Measurements from ENCODE around the gene LUZP1. TPM values are rescaled to one million over a fixed set of nuclear protein-coding genes. Genes with fewer than 3 reads are reported as not detected.

The LUZP1 gene
- total RNA-seq, 2 donors from 2014 or later, result 43.5 to 49.4 TPM

GRCh38 chr1:23148084-23148483 is 20.6 kb downstream of the LUZP1 start:
- no peaks in the 10 kb centered on the region for H3K4me1 ChIP-seq (ENCODE audit: control insufficient read depth, insufficient read depth, low read length)
- Mint-ChIP-seq H3K36me3 (ENCODE audit: low read depth) (peaks cover 8% of the 10 kb centered on the region), H3K9me3 (no peaks in the 10 kb centered on the region), H3K27me3 (ENCODE audit: insufficient read depth) (no peaks in the 10 kb centered on the region), H3K27ac (no peak overlapping the region), H3K4me3 (no peak overlapping the region), H3K4me1 (no peaks in the 10 kb centered on the region)
- no peaks in the 10 kb centered on the region for H3K9me3 ChIP-seq (ENCODE audit: control insufficient read depth, low read length)
- TF ChIP-seq CTCF (conservative IDR thresholded peaks at IDR 0.05), result no peak
- H3K4me3 ChIP-seq (ENCODE audit: low read length), result no peak overlapping the region
- H3K27me3 ChIP-seq (ENCODE audit: control insufficient read depth, insufficient read depth, low read length, poor library complexity, severe bottlenecking), result no peaks in the 10 kb centered on the region
- H3K27ac ChIP-seq (ENCODE audit: low read depth, low read length), result no peak overlapping the region
- 93 to 100% methylated on average over 3 to 4 of the region's 4 CpGs for WGBS, 2 experiments (ENCODE audit: insufficient coverage in 1 of 2, insufficient read length in 1 of 2)
- no peak for DNase-seq
- H3K36me3 ChIP-seq (ENCODE audit: control insufficient read depth, insufficient read depth, low read length), result peaks cover 20% of the 10 kb centered on the region
- H3K9ac ChIP-seq (ENCODE audit: extremely low read depth, low read length, poor library complexity, severe bottlenecking), result no peak overlapping the region

GRCh38 chr1:23140940-23141596 is 27.6 kb downstream of the LUZP1 start:
- H3K27ac Mint-ChIP-seq, result peak overlapping the region; percentile 36
- no peaks in the 10 kb centered on the region for H3K9me3 Mint-ChIP-seq
- Histone ChIP-seq H3K36me3 (ENCODE audit: control insufficient read depth, insufficient read depth, low read length) (peaks cover 23% of the 10 kb centered on the region), H3K9me3 (ENCODE audit: control insufficient read depth, low read length) (no peaks in the 10 kb centered on the region), H3K27ac (ENCODE audit: low read depth, low read length) (no peak overlapping the region), H3K4me3 (ENCODE audit: low read length) (no peak overlapping the region), H3K4me1 (ENCODE audit: control insufficient read depth, insufficient read depth, low read length) (no peaks in the 10 kb centered on the region), H3K9ac (ENCODE audit: extremely low read depth, low read length, poor library complexity, severe bottlenecking) (no peak overlapping the region), H3K27me3 (ENCODE audit: control insufficient read depth, insufficient read depth, low read length, poor library complexity, severe bottlenecking) (no peaks in the 10 kb centered on the region)
- H3K4me1 Mint-ChIP-seq, result no peaks in the 10 kb centered on the region
- H3K4me3 Mint-ChIP-seq, result no peak overlapping the region
- H3K36me3 Mint-ChIP-seq (ENCODE audit: low read depth), result peaks cover 10% of the 10 kb centered on the region
- WGBS, 2 experiments (ENCODE audit: insufficient coverage in 1 of 2, insufficient read length in 1 of 2), result 96 to 100% methylated on average over 3 to 6 of the region's 6 CpGs
- no peaks in the 10 kb centered on the region for H3K27me3 Mint-ChIP-seq (ENCODE audit: insufficient read depth)
- no peak for TF ChIP-seq CTCF (conservative IDR thresholded peaks at IDR 0.05)
- DNase-seq, result no peak

- Histone ChIP-seq H3K36me3 (ENCODE audit: control insufficient read depth, insufficient read depth, low read length) (peaks cover 20% of the 10 kb centered on the region), H3K9ac (ENCODE audit: extremely low read depth, low read length, poor library complexity, severe bottlenecking) (no peak overlapping the region), H3K4me3 (ENCODE audit: low read length) (no peak overlapping the region), H3K4me1 (ENCODE audit: control insufficient read depth, insufficient read depth, low read length) (no peaks in the 10 kb centered on the region), H3K27me3 (ENCODE audit: control insufficient read depth, insufficient read depth, low read length, poor library complexity, severe bottlenecking) (no peaks in the 10 kb centered on the region), H3K9me3 (ENCODE audit: control insufficient read depth, low read length) (no peaks in the 10 kb centered on the region), H3K27ac (ENCODE audit: low read depth, low read length) (no peak overlapping the region)
- WGBS, 2 experiments (ENCODE audit: insufficient coverage in 1 of 2, insufficient read length in 1 of 2), result 93 to 94% methylated on average over 2 of the region's 2 CpGs
- no peaks in the 10 kb centered on the region for H3K9me3 Mint-ChIP-seq
- H3K36me3 Mint-ChIP-seq (ENCODE audit: low read depth), result peaks cover 7% of the 10 kb centered on the region
- no peak for TF ChIP-seq CTCF (conservative IDR thresholded peaks at IDR 0.05)
- H3K4me1 Mint-ChIP-seq, result no peaks in the 10 kb centered on the region
- DNase-seq, result no peak
- no peaks in the 10 kb centered on the region for H3K27me3 Mint-ChIP-seq (ENCODE audit: insufficient read depth)
- no peak overlapping the region for H3K27ac Mint-ChIP-seq
- no peak overlapping the region for H3K4me3 Mint-ChIP-seq
Measured at GRCh38 chr1:23135268-23135667, 33.4 kb downstream of the LUZP1 start.
